ENCODE measurements around the gene CTSD.
"Not testable (repeated sequence)": the region's sequence is repeated elsewhere in the genome, so short reads cannot be mapped to it uniquely, and the experiment has no call there.

The CTSD gene

GRCh38 chr11:1772270-1773130 is 8.8 kb upstream of the CTSD start:
- no peak overlapping the region for H3K4me3 ChIP-seq (ENCODE audit: low read length)
- no peaks in the 10 kb centered on the region for H3K27me3 ChIP-seq (ENCODE audit: control insufficient read depth, insufficient read depth, low read length)
- no peak overlapping the region for H3K9ac ChIP-seq (ENCODE audit: low read length)
- H3K36me3 ChIP-seq (ENCODE audit: control insufficient read depth, insufficient read depth, low read length) = no peaks in the 10 kb centered on the region
- H3K9me3 ChIP-seq (ENCODE audit: control insufficient read depth, low read length) = no peaks in the 10 kb centered on the region
- peaks cover 25% of the 10 kb centered on the region for H3K4me1 ChIP-seq (ENCODE audit: control insufficient read depth, insufficient read depth, low read length)

- Histone ChIP-seq H3K36me3 (ENCODE audit: control insufficient read depth, insufficient read depth, low read length) (no peaks in the 10 kb centered on the region), H3K4me1 (ENCODE audit: control insufficient read depth, insufficient read depth, low read length) (peaks cover 25% of the 10 kb centered on the region), H3K9ac (ENCODE audit: low read length) (no peak overlapping the region), H3K27me3 (ENCODE audit: control insufficient read depth, insufficient read depth, low read length) (no peaks in the 10 kb centered on the region), H3K4me3 (ENCODE audit: low read length) (no peak overlapping the region), H3K9me3 (ENCODE audit: control insufficient read depth, low read length) (no peaks in the 10 kb centered on the region)
Measured at GRCh38 chr11:1771700-1772099, 8.0 kb upstream of the CTSD start.

DNA sequence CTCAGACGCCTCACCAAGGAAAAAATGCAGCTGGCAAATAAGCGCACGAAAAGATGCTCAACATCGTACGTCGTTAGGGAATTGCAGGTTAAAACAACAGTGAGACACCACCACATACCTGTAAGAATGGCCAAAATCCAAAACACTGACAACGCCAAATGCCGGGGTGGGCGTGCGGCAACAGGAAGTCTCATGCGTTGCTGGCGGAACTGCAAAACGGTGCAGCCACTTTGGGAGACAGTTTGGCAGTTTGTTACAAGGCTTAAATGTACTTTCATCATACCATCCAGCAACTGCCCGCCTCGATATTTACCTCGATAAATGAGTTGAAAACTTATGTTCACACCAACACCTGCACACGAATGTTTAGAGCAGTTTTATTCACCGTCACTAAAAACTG is 7.5 kb upstream of the CTSD start:
- H3K36me3 ChIP-seq (ENCODE audit: control insufficient read depth, insufficient read depth, low read length) = no peaks in the 10 kb centered on the region
- H3K4me1 ChIP-seq (ENCODE audit: control insufficient read depth, insufficient read depth, low read length) = peaks cover 25% of the 10 kb centered on the region
- H3K9ac ChIP-seq (ENCODE audit: low read length) = no peak overlapping the region
- H3K4me3 ChIP-seq (ENCODE audit: low read length) = no peak overlapping the region
- H3K27me3 ChIP-seq (ENCODE audit: control insufficient read depth, insufficient read depth, low read length) = no peaks in the 10 kb centered on the region
- no peaks in the 10 kb centered on the region for H3K9me3 ChIP-seq (ENCODE audit: control insufficient read depth, low read length)

DNA sequence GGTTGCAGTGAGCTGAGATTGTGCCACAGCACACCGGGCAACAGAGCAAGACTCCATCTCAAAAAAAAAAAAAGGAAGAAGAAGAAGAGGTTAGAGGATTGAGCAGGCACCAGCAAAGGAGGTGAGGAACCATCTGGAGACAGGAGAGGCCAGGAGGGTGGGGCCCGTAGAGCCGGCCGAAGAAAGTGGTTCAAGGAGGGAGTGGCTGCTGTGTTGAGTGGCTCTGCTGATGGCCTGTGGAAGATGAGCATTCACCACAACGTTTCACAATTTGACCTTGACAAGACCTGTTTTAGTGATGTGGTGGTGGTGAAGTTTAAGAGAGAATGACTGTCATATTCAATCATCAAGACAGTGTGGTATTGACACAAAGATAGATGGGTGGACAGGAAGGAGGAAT is 6.8 kb upstream of the CTSD start:
- H3K4me1 ChIP-seq (ENCODE audit: control insufficient read depth, insufficient read depth, low read length) = peaks cover 25% of the 10 kb centered on the region
- no peak overlapping the region for H3K4me3 ChIP-seq (ENCODE audit: low read length)
- H3K36me3 ChIP-seq (ENCODE audit: control insufficient read depth, insufficient read depth, low read length) = no peaks in the 10 kb centered on the region
- H3K9me3 ChIP-seq (ENCODE audit: control insufficient read depth, low read length) = no peaks in the 10 kb centered on the region
- H3K9ac ChIP-seq (ENCODE audit: low read length) = no peak overlapping the region
- no peaks in the 10 kb centered on the region for H3K27me3 ChIP-seq (ENCODE audit: control insufficient read depth, insufficient read depth, low read length)

GRCh38 chr11:1770061-1770460 is 6.3 kb upstream of the CTSD start:
- Histone ChIP-seq H3K9ac (ENCODE audit: low read length) (no peak overlapping the region), H3K9me3 (ENCODE audit: control insufficient read depth, low read length) (no peaks in the 10 kb centered on the region), H3K4me3 (ENCODE audit: low read length) (no peak overlapping the region), H3K4me1 (ENCODE audit: control insufficient read depth, insufficient read depth, low read length) (peaks cover 25% of the 10 kb centered on the region), H3K27me3 (ENCODE audit: control insufficient read depth, insufficient read depth, low read length) (no peaks in the 10 kb centered on the region), H3K36me3 (ENCODE audit: control insufficient read depth, insufficient read depth, low read length) (no peaks in the 10 kb centered on the region)

- not testable (repeated sequence) for H3K9me3 ChIP-seq (ENCODE audit: control insufficient read depth, low read length); H3K27me3 ChIP-seq (ENCODE audit: control insufficient read depth, insufficient read depth, low read length); H3K4me3 ChIP-seq (ENCODE audit: low read length); H3K36me3 ChIP-seq (ENCODE audit: control insufficient read depth, insufficient read depth, low read length); H3K9ac ChIP-seq (ENCODE audit: low read length)
- H3K4me1 ChIP-seq (ENCODE audit: control insufficient read depth, insufficient read depth, low read length) = peaks cover 27% of the 10 kb centered on the region
Measured at GRCh38 chr11:1769304-1769936, 5.7 kb upstream of the CTSD start.

DNA sequence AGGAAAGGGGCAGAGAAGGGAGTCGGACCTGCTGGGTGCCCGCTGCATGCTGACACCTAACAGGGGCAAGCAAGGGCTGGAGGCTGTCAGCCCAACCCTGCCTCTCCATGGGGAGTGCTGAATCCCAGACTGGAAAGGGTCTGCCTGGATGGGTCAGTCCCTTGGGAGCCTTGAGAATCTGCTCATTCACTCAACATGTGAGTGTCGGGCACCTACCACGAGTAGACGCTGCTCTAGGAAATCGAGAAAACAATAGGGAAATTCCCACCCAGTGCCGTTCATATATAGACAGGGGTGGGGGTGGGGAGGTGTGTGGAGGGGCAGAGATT is 4.4 kb upstream of the CTSD start:
- Histone ChIP-seq H3K9me3 (ENCODE audit: control insufficient read depth, low read length) (no peaks in the 10 kb centered on the region), H3K27me3 (ENCODE audit: control insufficient read depth, insufficient read depth, low read length) (no peaks in the 10 kb centered on the region), H3K4me3 (ENCODE audit: low read length) (no peak overlapping the region), H3K4me1 (ENCODE audit: control insufficient read depth, insufficient read depth, low read length) (peaks cover 24% of the 10 kb centered on the region), H3K36me3 (ENCODE audit: control insufficient read depth, insufficient read depth, low read length) (no peaks in the 10 kb centered on the region), H3K9ac (ENCODE audit: low read length) (no peak overlapping the region)

- peaks cover 24% of the 10 kb centered on the region for H3K4me1 ChIP-seq (ENCODE audit: control insufficient read depth, insufficient read depth, low read length)
- H3K9me3 ChIP-seq (ENCODE audit: control insufficient read depth, low read length) = no peaks in the 10 kb centered on the region
- no peaks in the 10 kb centered on the region for H3K36me3 ChIP-seq (ENCODE audit: control insufficient read depth, insufficient read depth, low read length)
- no peaks in the 10 kb centered on the region for H3K27me3 ChIP-seq (ENCODE audit: control insufficient read depth, insufficient read depth, low read length)
- no peak overlapping the region for H3K9ac ChIP-seq (ENCODE audit: low read length)
- H3K4me3 ChIP-seq (ENCODE audit: low read length) = no peak overlapping the region
Measured at GRCh38 chr11:1767399-1768140, 3.8 kb upstream of the CTSD start.

DNA sequence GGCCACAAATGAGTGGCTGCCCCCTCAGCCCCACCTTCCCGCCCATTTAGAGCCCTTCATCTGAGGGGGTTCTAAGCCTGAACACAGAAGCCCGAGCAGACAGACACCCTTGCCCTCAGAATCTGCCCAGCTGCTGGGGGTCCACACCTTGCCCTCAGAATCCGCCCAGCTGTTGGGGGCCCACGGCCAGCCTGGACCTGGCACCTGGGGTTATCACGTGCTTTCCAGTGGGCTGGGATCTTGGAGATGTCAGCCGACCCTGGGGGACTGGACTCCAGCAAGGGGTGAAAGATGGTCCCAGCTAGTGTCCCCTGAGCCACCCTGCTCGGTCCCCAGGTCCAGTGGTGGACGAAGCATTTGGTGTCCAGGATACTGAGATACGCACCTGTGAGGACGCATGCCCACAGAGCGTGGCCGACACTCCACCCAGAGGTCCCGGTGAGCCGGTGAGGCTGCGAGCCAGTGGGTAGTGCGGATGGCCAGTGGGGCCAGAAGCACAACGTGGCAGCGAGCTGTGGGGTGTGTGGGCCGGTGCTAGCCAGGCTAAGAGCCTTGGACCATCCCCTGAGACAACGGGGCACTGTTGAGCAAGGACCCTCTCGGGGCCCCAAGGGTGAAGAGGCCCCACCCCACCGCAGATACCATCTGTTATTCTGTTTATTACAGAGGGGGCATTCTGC is 3.1 kb upstream of the CTSD start:
- no peak overlapping the region for H3K9ac ChIP-seq (ENCODE audit: low read length)
- H3K4me1 ChIP-seq (ENCODE audit: control insufficient read depth, insufficient read depth, low read length) = peaks cover 24% of the 10 kb centered on the region
- H3K9me3 ChIP-seq (ENCODE audit: control insufficient read depth, low read length) = no peaks in the 10 kb centered on the region
- no peak overlapping the region for H3K4me3 ChIP-seq (ENCODE audit: low read length)
- H3K27me3 ChIP-seq (ENCODE audit: control insufficient read depth, insufficient read depth, low read length) = no peaks in the 10 kb centered on the region
- peaks cover 3% of the 10 kb centered on the region for H3K36me3 ChIP-seq (ENCODE audit: control insufficient read depth, insufficient read depth, low read length)

DNA sequence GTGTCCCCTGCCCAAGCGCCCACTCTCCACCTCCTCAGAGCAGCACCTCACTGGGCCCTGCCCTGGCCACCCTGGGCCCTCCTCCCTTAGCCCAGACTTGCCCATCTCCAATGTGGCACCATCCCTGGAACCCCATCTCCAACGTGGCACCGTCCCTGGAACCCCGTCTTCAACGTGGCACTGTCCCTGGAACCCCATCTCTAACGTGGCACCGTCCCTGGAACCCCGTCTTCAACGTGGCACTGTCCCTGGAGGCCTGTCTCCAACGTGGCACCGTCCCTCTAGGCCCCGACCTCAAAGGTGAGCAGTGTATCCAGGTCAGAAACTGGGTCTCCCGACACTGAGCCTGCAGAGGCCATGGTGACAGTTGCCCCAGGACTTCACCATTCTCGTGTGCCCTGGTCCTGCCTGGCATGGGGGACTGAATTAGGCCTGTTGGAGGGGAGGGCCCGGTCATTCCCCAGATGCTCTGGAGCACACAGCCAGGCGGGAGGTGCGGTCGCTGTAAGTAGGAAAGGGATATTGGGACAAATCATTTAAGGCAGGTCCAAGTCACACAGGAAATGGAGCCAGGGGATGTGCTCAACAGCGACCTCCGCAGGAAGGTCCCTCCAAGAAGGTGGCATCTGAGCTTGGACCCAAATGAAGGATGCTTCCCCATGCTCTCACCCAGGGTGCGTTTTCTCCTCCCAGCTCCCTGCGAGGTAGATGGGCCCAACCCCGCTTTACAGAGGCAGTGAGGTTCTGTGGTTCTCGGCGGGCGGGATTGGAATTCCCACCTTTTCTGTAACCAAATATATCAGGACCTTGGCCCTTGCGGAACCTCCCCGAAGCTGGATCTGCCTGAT is 2.4 kb upstream of the CTSD start:
- no peaks in the 10 kb centered on the region for H3K9me3 ChIP-seq (ENCODE audit: control insufficient read depth, low read length)
- H3K36me3 ChIP-seq (ENCODE audit: control insufficient read depth, insufficient read depth, low read length) = peaks cover 10% of the 10 kb centered on the region
- no peaks in the 10 kb centered on the region for H3K27me3 ChIP-seq (ENCODE audit: control insufficient read depth, insufficient read depth, low read length)
- peaks cover 32% of the 10 kb centered on the region for H3K4me1 ChIP-seq (ENCODE audit: control insufficient read depth, insufficient read depth, low read length)
- no peak overlapping the region for H3K4me3 ChIP-seq (ENCODE audit: low read length)
- H3K9ac ChIP-seq (ENCODE audit: low read length) = no peak overlapping the region

DNA sequence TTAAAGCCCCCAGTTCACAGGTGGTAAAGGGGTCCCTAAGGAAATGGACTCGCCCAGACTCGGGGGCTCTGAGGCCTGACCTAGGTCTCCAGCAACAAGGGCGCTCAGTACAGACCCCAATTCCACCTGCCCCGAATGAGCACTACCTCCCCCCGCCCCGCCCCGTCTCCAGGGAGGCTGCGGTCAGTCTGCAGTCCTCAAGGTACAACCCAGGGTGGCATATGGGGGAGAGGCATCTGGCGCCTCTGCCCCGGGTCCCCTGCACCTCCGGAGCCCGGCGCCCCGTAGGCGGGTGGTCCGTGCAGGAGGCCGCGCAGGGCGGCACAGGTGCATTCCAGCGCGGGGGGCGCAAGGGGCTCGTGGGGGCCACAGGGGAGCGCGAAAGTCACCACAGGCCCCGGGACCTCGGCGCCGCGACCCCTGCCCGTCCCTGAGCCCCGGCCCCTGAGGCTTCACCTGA is 361 bp downstream of the CTSD start:
- no peaks in the 10 kb centered on the region for H3K27me3 ChIP-seq (ENCODE audit: control insufficient read depth, insufficient read depth, low read length)
- H3K4me1 ChIP-seq (ENCODE audit: control insufficient read depth, insufficient read depth, low read length) = peaks cover 48% of the 10 kb centered on the region
- peaks cover 22% of the 10 kb centered on the region for H3K36me3 ChIP-seq (ENCODE audit: control insufficient read depth, insufficient read depth, low read length)
- peak overlapping the region; percentile 94 for H3K9ac ChIP-seq (ENCODE audit: low read length)
- H3K4me3 ChIP-seq (ENCODE audit: low read length) = peak overlapping the region; percentile 79
- no peaks in the 10 kb centered on the region for H3K9me3 ChIP-seq (ENCODE audit: control insufficient read depth, low read length)

Data from mucosa of stomach (tissue), 1 donor.